GM12878 (cell line): Measurements from ENCODE around the gene UBE2Z. TPM values are rescaled to one million over a fixed set of nuclear protein-coding genes. Genes with fewer than 3 reads are reported as not detected.

Experiments used
- CHD2 ChIP-seq: IDR thresholded peaks from 2 replicates; pipeline ENCODE4 v1.6.1; 2011; ENCODE audit warnings: low read depth, low read length, improper control_type of control experiment, borderline replicate concordance
- HCFC1 ChIP-seq: fragments of 150-350 bp; IDR thresholded peaks from 2 replicates; pipeline ENCODE4 v1.6.1; 2014; ENCODE audit warnings: low read length
- MYC ChIP-seq: IDR thresholded peaks from 2 replicates; pipeline ENCODE4 v1.6.1; 2011; ENCODE audit warnings: mild to moderate bottlenecking, low read length, moderate library complexity, inconsistent platforms; ENCODE audit not compliant: insufficient read depth, insufficient replicate concordance, insufficient read length, severe bottlenecking
- SMARCA5 ChIP-seq: fragments of 450-650 bp; IDR thresholded peaks from 2 replicates; pipeline ENCODE4 v1.6.1; 2017; ENCODE audit warnings: mild to moderate bottlenecking
- ZZZ3 ChIP-seq: IDR thresholded peaks from 2 replicates; pipeline ENCODE4 v1.6.1; 2011; ENCODE audit warnings: low read depth; ENCODE audit not compliant: control insufficient read depth, insufficient read length
- polyA plus RNA-seq, 11 experiments: library from polyadenylated mRNA; depleted of rRNA in 4 of 11; unstranded in 6 of 11; stranded (reverse) in 5 of 11; fragments of >200 nt; fragmentation: Nextera tagmentation in 4 of 11; fragmentation: Illumina TruSeq in 1 of 11; extraction: Ambion mirVana in 4 of 11; extraction: Trizol in 1 of 11; gene quantifications; 1 replicate in 1 of 11; 2 replicates in 10 of 11; pipeline versions ENCODE4 v1.2.1 to v1.2.3, GENCODE V29; 2011 to 2016; ENCODE audit warnings: inconsistent platforms in 2 of 11, missing spikeins in 2 of 11, low read depth in 1 of 11
- total RNA-seq, 4 experiments: library from RNA; depleted of rRNA in 3 of 4; stranded (reverse); fragments of >200 nt in 3 of 4; fragmentation: Illumina TruSeq in 1 of 4; extraction: Trizol in 1 of 4; gene quantifications; 2 replicates each; pipeline versions ENCODE4 v1.2.1 to v1.2.3, GENCODE V29; 2013 to 2021
- TF ChIP-seq, protein P1 (sequence below): fragments of 450-650 bp; IDR thresholded peaks from 2 replicates; pipeline ENCODE4 v1.6.1; 2017; ENCODE audit warnings: antibody characterized with exemption, mild to moderate bottlenecking, moderate library complexity
- TF ChIP-seq, protein P2 (sequence below): fragments of 450-650 bp; formaldehyde crosslinking; IDR thresholded peaks from 2 replicates; pipeline ENCODE4 v1.4.0; 2022; ENCODE audit warnings: mild to moderate bottlenecking, moderate library complexity
- TF ChIP-seq, protein P3 (sequence below): fragments of 450-650 bp; IDR thresholded peaks from 2 replicates; pipeline ENCODE4 v1.6.1; 2017; ENCODE audit warnings: mild to moderate bottlenecking

The UBE2Z gene
- total and polyA plus RNA-seq, 10 of the 15 experiments (the other 5 are each of a cell fraction or from before 2014, with no cell fraction given) = 23.1 to 191 (median 57.4) TPM

DNA sequence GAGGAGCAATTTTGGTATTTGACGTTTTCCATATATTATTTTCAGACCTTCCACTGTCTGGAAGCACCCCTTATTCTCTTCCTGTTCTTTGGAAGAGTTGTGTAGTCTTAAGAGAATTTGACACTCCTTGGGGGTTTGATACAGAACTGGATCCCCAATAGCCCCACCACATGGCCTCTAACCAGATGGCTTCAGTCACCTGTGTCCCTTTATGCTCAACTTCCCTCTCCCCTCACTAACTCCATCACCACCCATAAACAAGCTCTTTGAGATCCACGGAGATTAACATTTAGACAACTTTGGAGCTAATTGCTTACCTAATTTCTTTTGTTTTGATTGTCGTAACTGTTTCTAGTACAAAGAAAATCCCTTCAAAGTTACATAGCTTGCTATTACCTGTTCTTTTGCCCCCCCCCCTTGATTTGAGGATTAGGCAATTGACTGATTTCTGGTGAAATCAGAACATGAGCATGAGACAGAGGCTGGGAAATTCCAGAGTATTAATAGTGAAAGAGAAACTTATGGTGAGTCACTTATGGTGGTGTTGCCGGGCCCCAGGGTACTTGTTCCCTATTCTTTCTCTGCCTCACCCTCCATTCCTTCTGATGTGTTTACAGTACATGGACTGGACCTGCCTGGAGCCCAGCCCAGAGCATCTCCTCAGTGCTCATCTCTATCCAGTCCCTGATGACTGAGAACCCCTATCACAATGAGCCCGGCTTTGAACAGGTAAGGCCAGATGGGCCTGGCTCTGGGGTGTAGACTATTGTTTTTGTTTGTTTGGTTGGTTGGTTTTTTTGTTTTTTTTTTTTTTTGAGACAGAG is 7.5 kb downstream of the UBE2Z start (continued):
- no peak for TF ChIP-seq SMARCA5
- no peak for TF ChIP-seq CHD2
- TF ChIP-seq ZZZ3 = no peak
- TF ChIP-seq, protein P1, sequence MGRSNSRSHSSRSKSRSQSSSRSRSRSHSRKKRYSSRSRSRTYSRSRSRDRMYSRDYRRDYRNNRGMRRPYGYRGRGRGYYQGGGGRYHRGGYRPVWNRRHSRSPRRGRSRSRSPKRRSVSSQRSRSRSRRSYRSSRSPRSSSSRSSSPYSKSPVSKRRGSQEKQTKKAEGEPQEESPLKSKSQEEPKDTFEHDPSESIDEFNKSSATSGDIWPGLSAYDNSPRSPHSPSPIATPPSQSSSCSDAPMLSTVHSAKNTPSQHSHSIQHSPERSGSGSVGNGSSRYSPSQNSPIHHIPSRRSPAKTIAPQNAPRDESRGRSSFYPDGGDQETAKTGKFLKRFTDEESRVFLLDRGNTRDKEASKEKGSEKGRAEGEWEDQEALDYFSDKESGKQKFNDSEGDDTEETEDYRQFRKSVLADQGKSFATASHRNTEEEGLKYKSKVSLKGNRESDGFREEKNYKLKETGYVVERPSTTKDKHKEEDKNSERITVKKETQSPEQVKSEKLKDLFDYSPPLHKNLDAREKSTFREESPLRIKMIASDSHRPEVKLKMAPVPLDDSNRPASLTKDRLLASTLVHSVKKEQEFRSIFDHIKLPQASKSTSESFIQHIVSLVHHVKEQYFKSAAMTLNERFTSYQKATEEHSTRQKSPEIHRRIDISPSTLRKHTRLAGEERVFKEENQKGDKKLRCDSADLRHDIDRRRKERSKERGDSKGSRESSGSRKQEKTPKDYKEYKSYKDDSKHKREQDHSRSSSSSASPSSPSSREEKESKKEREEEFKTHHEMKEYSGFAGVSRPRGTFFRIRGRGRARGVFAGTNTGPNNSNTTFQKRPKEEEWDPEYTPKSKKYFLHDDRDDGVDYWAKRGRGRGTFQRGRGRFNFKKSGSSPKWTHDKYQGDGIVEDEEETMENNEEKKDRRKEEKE = no peak
- TF ChIP-seq MYC = no peak
- TF ChIP-seq, protein P2, sequence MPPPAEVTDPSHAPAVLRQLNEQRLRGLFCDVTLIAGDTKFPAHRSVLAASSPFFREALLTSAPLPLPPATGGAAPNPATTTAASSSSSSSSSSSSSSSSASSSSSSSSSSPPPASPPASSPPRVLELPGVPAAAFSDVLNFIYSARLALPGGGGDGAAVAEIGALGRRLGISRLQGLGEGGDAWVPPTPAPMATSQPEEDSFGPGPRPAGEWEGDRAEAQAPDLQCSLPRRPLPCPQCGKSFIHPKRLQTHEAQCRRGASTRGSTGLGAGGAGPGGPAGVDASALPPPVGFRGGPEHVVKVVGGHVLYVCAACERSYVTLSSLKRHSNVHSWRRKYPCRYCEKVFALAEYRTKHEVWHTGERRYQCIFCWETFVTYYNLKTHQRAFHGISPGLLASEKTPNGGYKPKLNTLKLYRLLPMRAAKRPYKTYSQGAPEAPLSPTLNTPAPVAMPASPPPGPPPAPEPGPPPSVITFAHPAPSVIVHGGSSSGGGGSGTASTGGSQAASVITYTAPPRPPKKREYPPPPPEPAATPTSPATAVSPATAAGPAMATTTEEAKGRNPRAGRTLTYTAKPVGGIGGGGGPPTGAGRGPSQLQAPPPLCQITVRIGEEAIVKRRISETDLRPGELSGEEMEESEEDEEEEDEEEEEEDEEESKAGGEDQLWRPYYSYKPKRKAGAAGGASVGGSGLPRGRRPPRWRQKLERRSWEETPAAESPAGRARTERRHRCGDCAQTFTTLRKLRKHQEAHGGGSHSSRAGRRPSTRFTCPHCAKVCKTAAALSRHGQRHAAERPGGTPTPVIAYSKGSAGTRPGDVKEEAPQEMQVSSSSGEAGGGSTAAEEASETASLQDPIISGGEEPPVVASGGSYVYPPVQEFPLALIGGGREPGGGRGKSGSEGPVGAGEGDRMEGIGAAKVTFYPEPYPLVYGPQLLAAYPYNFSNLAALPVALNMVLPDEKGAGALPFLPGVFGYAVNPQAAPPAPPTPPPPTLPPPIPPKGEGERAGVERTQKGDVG (CRISPR knock-in tag) = no peak
- TF ChIP-seq, protein P3, sequence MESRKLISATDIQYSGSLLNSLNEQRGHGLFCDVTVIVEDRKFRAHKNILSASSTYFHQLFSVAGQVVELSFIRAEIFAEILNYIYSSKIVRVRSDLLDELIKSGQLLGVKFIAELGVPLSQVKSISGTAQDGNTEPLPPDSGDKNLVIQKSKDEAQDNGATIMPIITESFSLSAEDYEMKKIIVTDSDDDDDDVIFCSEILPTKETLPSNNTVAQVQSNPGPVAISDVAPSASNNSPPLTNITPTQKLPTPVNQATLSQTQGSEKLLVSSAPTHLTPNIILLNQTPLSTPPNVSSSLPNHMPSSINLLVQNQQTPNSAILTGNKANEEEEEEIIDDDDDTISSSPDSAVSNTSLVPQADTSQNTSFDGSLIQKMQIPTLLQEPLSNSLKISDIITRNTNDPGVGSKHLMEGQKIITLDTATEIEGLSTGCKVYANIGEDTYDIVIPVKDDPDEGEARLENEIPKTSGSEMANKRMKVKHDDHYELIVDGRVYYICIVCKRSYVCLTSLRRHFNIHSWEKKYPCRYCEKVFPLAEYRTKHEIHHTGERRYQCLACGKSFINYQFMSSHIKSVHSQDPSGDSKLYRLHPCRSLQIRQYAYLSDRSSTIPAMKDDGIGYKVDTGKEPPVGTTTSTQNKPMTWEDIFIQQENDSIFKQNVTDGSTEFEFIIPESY = no peak
- TF ChIP-seq HCFC1 = no peak; the same call in 1 of the 2 replicates
- TF ChIP-seq, all 136 proteins: peak for 38
